Omental fat pad (tissue), 4 donors: ENCODE results near the gene RCSD1. TPM values are rescaled to one million over a fixed set of nuclear protein-coding genes. Genes with fewer than 3 reads are reported as not detected.

ENCODE experiments used
- ATAC-seq: fragments of 150-250 bp; one replicate; pipeline ENCODE4 v1.9.1; 2016; ENCODE audit warnings: mild to moderate bottlenecking, moderate library complexity; ENCODE audit not compliant: low FRiP score
- DNase-seq: peaks from one replicate; pipeline ENCODE4 v3.0.0-alpha.2; 2019; ENCODE audit warnings: low spot score
- CTCF ChIP-seq, 3 donors: fragments of 450-650 bp; IDR thresholded peaks; one replicate each; pipeline ENCODE4 v1.5.1; 2016 to 2017; ENCODE audit warnings: antibody characterized with exemption in 3 of 3, mild to moderate bottlenecking in 3 of 3, moderate library complexity in 2 of 3
- total RNA-seq, 4 donors: library from RNA; depleted of rRNA; stranded (reverse); fragments of >200 nt; gene quantifications; one replicate each; pipeline ENCODE4 v1.1.0, GENCODE V29; 2016

RCSD1 gene
- total RNA-seq, result 10 to 100 TPM; 11.3 to 37.5 (median 16.2) TPM

GRCh38 chr1:167629681-167630567 is at the start of gene RCSD1:
RCSD1 (plus strand) TSS chr1:167630232; CDS start chr1:167630424, 192 bp downstream.
- no peak for TF ChIP-seq CTCF (IDR thresholded peaks at IDR 0.05)
- ATAC-seq (peak; percentile 26), DNase-seq (no peak)

- no peak for ATAC-seq
Observed at GRCh38 chr1:167582064-167582463, 48.0 kb upstream of the RCSD1 start.

GRCh38 chr1:167582722-167583121 is 47.3 kb upstream of the RCSD1 start:
- DNase-seq, result no peak
- TF ChIP-seq CTCF (IDR thresholded peaks at IDR 0.05), result no peak
- ATAC-seq, result no peak

More at GRCh38 chr1:167582064-167582463, 48.0 kb upstream of the RCSD1 start:
- no peak for TF ChIP-seq CTCF (IDR thresholded peaks at IDR 0.05)
- no peak for DNase-seq

- DNase-seq (no peak), ATAC-seq (no peak)
- TF ChIP-seq CTCF (IDR thresholded peaks at IDR 0.05), result no peak
Observed at GRCh38 chr1:167584581-167584980, 45.5 kb upstream of the RCSD1 start.

- ATAC-seq (no peak), DNase-seq (no peak)
- no peak for TF ChIP-seq CTCF (IDR thresholded peaks at IDR 0.05)
Observed at GRCh38 chr1:167587342-167587741, 42.7 kb upstream of the RCSD1 start.

GRCh38 chr1:167587872-167588271 is 42.2 kb upstream of the RCSD1 start:
- no peak for TF ChIP-seq CTCF (IDR thresholded peaks at IDR 0.05)
- ATAC-seq (no peak), DNase-seq (no peak)

- ATAC-seq (no peak), DNase-seq (no peak)
- no peak for TF ChIP-seq CTCF (IDR thresholded peaks at IDR 0.05)
Observed at GRCh38 chr1:167588361-167588760, 41.7 kb upstream of the RCSD1 start.
